Raji (cell line): ENCODE data around the gene CFB.

Experiments
- POLR2A ChIP-seq: IDR thresholded peaks from 2 replicates; pipeline ENCODE4 v1.6.1; 2011; ENCODE audit warnings: low read depth, low read length, control low read depth; ENCODE audit not compliant: insufficient read depth

CFB gene

DNA sequence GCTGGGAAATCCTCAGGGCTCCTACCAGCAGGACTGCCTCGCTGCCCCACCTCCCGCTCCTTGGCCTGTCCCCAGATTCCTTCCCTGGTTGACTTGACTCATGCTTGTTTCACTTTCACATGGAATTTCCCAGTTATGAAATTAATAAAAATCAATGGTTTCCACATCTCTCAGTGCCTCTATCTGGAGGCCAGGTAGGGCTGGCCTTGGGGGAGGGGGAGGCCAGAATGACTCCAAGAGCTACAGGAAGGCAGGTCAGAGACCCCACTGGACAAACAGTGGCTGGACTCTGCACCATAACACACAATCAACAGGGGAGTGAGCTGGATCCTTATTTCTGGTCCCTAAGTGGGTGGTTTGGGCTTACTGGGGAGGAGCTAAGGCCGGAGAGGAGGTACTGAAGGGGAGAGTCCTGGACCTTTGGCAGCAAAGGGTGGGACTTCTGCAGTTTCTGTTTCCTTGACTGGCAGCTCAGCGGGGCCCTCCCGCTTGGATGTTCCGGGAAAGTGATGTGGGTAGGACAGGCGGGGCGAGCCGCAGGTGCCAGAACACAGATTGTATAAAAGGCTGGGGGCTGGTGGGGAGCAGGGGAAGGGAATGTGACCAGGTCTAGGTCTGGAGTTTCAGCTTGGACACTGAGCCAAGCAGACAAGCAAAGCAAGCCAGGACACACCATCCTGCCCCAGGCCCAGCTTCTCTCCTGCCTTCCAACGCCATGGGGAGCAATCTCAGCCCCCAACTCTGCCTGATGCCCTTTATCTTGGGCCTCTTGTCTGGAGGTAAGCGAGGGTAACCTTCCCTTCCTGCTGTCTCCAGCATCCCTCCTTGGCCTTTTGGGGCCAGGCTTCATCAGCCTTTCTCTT, at the start of gene CFB:
TSS of gene CFB (plus strand) at position 589 of the 863 bp plus-strand sequence. CDS start at position 716, 127 bp downstream.
- no peak for TF ChIP-seq POLR2A

DNA sequence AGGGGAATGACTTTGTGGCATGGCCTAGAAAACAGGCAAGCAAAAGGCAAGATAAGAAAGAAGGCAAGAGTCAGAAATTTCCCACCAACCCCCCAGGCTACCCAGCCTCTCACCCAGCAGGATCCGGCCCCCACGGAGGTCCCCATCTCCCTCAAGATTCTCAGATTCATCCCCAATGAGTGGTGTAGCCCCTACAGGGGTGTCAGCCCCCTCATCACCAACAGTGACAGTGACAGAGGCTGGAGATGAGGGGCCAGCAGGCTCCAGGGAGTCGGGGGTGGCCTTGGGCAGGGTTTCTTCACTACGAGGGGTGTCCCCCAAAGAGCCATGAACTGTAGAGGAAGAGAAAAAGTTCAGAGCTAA, 49.4 kb upstream of the CFB start:
- no peak for TF ChIP-seq POLR2A

DNA sequence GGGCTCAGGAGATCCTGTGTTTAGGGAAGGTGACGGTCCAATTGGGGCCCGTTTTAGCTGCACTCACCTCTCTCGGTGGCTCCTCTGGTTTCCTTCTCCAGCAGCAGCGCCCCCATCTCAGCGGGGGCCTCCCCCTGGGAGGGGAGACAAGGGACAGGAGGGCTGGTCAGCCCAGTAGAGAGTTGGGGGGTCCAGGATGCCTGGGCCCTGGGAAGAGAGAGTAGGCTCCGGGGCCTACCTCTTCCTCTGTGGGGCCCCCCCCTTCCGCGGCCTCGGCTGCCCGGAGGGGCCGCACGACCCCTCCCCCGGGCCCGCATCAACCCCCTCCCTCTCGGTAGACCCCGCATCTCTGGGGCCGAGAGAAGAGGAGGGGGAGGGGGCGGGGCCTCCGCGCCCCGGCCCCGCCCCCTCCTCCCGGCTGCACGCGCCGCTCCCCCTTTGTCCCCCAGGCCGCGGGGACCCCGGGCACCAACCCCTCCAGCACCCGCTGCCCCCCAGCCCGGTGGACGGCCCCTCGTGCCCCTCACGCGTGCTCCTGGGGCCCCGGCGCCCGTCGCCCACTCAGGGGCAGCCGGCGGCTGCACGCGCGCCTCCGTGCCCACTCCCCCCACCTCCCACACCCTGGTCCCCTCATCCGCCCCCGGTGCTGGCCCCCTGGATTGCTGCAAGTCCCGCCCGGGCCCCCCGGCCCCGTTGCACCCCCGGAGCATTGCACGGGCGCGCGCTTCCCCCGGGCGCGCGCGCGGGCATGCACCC, 48.9 kb upstream of the CFB start:
- no peak for TF ChIP-seq POLR2A

DNA sequence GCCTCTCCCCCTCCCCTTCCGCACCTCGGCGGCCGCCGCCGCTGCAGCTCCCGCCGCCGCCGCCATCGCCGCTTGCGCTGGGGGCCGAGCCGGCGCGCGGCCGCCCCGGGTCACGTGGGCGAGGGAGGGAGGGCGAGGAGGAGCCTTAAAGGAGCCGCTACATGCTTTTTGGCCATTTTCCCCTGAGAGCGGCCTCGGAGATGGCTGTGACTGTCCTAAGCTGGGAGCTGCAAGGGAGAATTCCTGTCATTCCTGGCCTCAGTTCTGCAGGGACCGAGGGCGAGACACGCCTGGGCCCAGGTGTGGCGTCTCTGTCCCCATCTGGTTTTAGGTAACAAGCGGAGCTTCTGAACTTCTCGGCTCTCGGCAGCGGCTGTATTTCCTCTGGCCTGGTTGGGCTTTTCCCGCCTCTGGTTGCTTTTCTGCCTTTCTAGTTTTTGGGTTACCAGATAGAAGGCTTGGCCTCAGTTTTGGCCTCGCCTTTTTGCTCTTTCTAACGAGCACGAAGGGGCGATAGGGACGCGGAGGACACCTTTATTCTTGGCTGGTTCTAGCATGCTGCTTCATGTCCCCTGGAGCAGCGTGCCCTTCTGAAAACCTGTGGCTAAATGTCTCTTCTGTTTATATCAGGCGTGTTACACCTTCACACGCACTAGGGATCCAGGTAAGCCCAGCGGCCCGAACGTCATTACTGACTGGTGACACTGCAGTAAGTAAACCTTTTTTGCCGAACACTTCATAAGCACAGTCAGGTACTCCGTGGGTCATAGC, 48.1 kb upstream of the CFB start, which contains the start of gene EHMT2:
TSS of gene EHMT2 (minus strand) at position 87 of the 771 bp plus-strand sequence. CDS start at position 66, 21 bp downstream.
- peak; percentile 75 for TF ChIP-seq POLR2A

DNA sequence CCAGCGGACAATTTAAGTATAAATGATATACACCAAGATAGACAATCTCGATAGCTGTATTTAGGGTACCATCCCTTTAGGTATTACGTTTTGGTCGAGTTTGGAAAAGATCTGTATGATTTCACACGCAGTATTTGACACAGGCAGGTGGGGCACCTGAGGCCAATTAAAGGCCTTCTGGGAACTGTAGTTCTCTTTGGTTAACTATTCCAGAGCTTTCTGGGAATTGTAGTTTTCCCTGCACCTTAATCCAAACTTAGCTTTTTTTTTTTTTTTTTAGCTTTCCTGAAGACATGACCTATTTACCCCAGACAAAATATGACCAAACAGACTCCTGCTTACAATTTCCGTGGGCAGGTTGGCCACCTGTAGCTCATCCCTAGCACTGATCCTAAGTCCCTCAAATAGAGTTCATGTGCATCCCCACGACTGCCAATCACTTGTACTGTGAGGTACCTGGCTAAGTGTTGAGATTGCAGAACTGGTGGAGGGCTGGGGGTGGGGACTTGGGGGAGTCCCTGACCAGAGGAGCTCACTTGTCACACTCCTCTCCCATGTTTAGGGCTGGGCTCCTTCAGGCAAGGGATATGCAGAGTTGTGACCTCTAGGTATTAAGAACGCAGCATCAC, 47.4 kb upstream of the CFB start:
- TF ChIP-seq POLR2A, result peak; percentile 31; the same call in 1 of the 2 replicates

DNA sequence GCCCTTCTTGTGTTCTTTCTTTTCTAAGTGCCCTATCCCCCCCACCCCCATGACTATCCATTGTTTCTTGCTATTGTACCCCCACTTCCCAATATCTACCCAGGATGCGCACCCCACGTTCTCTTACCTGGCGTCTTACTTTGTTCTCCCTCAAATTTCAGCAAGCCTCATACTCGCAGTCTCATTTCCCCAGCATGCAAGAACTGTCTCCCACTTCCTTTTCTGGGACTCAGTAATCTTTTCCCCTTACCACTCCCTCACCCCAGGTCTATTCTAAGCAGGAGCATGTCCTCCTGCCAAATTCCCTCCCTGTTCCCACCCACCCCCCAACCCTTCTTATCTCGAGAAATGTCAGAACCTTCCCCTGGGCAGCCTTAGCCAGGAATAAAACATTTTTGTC, 46.7 kb upstream of the CFB start:
- no peak for TF ChIP-seq POLR2A

DNA sequence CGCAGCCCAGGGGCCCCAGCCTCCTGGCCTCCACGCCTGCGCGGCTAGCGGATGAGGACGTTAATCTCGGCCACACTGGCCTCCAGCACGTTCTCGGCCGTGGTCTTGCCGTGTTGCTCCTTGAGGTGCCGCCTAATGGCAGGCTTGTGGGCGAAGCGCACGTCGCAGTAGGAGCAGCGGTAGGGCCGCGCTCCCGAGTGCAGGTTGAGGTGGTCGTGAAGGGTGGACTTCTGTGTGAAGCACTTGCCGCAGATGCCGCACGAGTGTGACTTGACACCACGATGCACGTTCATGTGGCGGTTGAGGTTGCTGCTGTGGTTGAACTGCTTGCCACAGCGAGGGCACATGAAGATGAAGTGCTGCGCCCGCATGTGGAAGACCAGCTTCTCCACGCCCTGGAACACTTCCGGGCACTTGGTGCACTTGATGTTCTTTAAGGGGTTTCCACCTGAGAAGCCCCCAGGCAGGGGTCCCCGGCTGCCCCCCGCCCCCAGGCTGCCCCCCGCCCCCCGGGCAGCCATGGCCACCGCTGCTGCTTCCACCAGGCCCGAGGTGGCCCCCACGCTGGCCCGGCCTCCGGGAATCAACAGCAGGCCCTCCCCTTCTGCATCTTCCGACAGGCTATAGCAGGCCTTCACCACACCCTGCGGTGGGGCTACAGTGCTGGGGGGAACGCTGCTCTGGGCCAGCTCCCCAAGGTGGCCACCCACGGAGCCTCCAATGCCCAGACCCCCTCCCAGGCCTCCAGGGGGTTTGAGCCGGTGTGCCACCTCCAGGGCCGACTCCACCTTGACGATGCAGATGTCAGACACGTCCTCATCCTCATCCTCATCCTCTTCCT, 45.8 kb upstream of the CFB start:
- no peak for TF ChIP-seq POLR2A

DNA sequence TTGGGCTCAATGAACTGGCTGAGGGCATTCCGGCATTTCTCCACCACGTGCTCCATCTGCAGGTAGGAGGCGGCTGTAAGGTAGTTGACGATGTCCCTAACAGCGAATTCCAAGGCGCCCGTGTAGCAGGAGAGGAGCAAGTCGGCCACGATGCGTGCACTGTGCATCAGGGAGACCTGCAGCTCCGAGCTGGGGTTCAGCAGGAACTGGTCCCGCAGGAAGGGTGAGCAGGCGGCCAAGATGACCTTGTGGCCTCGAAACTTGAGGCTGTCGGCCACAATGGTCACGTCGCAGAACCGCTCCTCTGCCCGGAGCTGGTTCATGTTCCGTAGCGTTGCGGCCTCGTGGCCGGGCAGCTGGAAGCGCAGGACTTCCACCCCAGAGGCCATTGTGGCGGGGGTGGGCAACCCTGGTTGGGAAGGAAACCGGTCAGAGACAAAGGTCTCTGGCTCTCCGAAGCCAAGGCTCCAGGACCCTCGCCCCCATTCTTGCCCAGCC, 44.9 kb upstream of the CFB start:
- TF ChIP-seq POLR2A, result 0 out of 2 replicates have a peak, but pooled peaks have one; percentile 15

DNA sequence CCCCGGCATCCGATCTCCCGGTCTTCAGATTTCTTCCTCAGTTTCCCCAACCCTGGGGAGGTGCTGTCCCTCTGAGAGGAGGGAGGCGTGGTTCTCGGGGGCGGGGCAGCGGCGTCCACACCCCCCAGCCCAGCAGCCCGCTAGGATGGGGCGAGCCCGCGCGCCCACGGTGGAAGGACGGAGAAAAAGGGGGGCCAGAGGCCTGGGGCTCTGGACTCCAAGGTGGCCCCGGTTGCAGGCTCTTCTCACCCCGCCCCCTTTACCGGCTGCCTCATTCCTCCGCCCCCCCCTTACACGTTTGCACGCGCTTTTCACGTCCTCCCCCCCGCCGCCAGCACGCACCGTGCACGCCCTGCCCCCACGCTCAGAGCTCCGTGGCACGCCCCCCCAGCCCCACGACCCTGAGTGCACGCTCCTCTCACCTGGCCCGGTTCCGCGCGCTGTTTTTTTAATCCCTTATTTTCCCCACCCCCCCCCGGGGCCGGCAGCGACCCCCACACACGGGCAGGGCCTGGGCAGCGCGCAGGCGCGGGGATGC, 44.4 kb upstream of the CFB start:
- 0 out of 2 replicates have a peak, but pooled peaks have one; percentile 13 for TF ChIP-seq POLR2A

DNA sequence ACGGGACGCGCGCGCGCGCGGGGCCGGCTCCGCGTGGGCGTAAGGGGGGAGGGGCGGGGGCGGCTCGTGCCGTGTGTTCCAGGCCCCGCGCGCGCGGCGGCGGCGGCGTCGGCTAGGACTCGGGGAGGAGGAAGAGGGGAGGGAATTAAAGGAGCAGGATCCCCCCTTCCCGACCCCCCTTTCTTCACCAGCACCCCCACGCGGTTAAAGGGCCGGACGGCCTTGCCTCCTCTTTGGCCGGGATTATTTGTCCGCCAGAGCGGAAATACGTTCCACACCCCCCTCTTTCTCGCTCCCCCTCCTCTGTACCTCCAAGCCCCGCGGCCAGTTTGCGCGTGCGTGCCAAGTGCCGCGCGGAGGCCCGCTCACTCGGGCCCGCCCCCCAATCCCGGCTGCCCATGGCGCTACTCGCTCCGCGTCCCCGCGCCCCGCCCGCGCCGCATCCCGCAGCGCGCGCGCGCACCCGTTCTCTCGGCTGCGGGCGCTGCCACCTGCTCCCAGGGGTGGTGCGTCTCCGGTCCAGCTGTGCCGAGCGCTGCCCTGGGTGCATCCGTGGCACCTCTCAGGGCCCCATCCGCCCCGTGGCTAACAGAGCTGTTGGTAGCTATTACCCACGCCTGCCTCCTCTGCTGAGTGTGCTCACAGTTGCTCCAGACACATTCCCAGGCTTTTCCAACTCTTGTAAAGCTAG, 43.8 kb upstream of the CFB start, which contains the start of gene ZBTB12:
TSS of gene ZBTB12 (minus strand) at position 134 of the 691 bp plus-strand sequence. CDS start 781 bp downstream, outside the sequence.
- TF ChIP-seq POLR2A, result peak; percentile 66

DNA sequence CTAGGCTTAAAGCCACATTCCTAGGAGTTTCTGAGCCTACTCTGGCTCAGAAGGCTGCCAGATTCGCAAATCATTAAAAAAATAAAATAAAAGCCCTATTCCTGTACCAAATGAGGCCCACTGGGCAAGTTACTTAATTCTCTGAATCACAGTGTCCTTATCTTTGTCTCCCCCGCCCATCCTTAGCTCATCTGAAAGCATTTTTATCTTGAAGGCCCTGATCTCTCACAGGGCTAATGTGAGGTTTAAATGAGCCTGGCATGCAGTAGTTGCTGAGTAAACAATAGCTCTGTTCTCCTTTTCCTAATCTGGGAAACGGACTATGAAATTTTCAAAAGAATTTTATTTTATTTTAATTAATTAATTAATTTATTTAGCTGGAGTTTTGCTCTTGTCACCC, 41.9 kb upstream of the CFB start:
- TF ChIP-seq POLR2A, result no peak

DNA sequence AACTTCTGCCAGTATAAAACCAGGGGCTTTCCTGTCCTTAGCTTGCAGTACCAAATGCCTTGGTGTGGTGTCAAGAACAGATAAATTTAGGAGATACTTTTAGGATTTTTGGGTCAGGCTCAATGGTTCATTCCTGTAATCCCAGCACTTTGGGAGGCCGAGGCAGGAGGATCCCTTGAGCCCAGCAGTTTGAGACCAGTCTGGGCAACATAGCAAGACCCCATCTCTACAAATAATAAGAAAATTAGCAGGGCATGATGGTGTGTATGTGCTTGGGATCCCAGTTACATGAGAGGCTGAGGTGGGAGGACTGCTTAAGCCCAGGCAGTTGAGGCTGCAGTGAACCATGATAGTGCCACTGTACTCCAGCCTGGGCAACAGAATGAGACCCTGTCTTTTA, 40.9 kb upstream of the CFB start:
- TF ChIP-seq POLR2A, result no peak

DNA sequence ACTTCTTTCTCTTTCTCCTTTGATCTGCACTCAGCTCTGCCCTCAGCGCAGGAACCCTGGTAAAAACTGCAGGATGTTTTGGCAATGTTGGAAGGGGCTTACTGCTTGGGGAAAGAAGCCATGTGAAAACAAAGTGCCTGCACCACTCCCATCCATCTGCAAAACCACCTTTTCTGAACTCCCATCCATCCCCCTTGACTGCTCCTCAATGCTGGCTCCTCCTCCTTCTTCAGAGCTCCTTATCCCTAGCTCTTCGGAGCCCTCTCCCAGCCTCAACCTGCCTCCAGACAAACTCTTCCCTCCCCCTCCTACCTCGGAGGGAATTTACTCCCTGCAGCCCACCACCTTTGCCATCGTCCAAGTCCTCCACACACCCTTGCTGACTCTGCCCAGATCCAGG, 39.8 kb upstream of the CFB start:
- no peak for TF ChIP-seq POLR2A

DNA sequence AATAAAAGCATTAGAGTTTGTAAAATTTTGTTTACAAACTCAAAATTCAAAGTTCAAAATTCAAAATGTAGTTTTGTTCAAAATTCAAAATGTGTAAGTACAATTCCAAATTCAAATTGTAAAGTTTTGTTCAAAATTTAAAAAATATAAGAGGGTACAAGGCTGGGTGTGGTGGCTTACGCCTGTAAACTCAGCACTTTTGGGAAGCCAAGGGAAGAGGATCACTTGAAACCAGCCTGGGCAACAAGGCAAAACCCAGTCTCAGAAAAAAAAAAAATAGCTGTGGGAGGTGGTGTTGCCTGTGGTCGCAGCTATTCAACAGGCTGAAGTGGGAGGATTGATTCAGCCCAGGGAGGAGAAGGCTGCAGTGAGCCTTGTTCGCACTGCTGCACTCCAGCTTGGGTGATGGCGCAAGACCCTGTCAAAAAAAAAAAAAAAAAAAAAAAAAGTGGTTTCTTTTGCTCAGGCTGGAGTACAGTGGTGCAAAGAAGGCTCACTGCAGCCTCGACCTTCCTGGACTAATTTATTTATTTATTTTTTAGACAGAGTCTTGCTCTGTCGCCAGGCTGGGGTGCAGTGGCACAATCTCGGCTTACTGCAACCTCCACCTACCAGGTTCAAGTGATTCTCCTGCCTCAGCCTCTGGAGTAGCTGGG, 38.6 kb upstream of the CFB start:
- TF ChIP-seq POLR2A, result no peak
